Upper lobe of left lung (tissue), 6 donors: Measurements from ENCODE around the gene AKT1. TPM values are rescaled to one million over a fixed set of nuclear protein-coding genes. Genes with fewer than 3 reads are reported as not detected.

ENCODE experiments used
- ATAC-seq, 2 donors: fragments of 200-7000 bp; cut with Tn5 transposase; one replicate each; pipeline ENCODE4 v1.9.1; 2022; ENCODE audit warnings: mild to moderate bottlenecking in 2 of 2, moderate library complexity in 2 of 2; ENCODE audit not compliant: low FRiP score in 2 of 2
- DNase-seq, 2 donors: peaks; one replicate each; pipeline ENCODE4 v3.0.0-alpha.2; 2019 to 2020
- H3K27ac ChIP-seq, 4 donors: fragments of 200-600 bp; sonication (generic); one replicate each; pipeline ENCODE4 v1.5.1; 2016 to 2019
- H3K27me3 ChIP-seq, 4 donors: fragments of 200-600 bp; sonication (generic); one replicate each; pipeline ENCODE4 v1.5.1; 2017 to 2019
- H3K36me3 ChIP-seq, 4 donors: fragments of 200-600 bp; sonication (generic); one replicate each; pipeline ENCODE4 v1.5.1; 2016 to 2019
- H3K4me1 ChIP-seq, 4 donors: fragments of 200-600 bp; sonication (generic); one replicate each; pipeline ENCODE4 v1.5.1; 2018 to 2019
- H3K4me3 ChIP-seq, 4 donors: fragments of 200-600 bp; sonication (generic); one replicate each; pipeline ENCODE4 v1.5.1; 2017 to 2019; ENCODE audit warnings: mild to moderate bottlenecking in 2 of 4, moderate library complexity in 1 of 4
- H3K9me3 ChIP-seq, 4 donors: fragments of 200-600 bp; sonication (generic); one replicate each; pipeline ENCODE4 v1.5.1; 2018 to 2019
- CTCF ChIP-seq, 6 experiments: fragments of 450-650 bp in 4 of 6; fragments of 200-600 bp in 2 of 6; sonication (generic) in 2 of 6; IDR thresholded peaks; one replicate each; pipeline ENCODE4 v1.5.1; 2016 to 2019; ENCODE audit warnings: antibody characterized with exemption in 6 of 6
- EP300 ChIP-seq, 4 donors: sonication (generic); formaldehyde crosslinking; IDR thresholded peaks; one replicate each; pipeline ENCODE4 v1.5.1; 2017; ENCODE audit warnings: antibody characterized with exemption in 4 of 4, control low read depth in 2 of 4
- POLR2A ChIP-seq, 4 donors: fragments of 450-650 bp; IDR thresholded peaks; one replicate each; pipeline ENCODE4 v1.5.1; 2016 to 2017; ENCODE audit warnings: antibody characterized with exemption in 4 of 4, mild to moderate bottlenecking in 2 of 4
- POLR2AphosphoS5 ChIP-seq, 2 donors: sonication (generic); formaldehyde crosslinking; IDR thresholded peaks; one replicate each; pipeline ENCODE4 v1.5.1; 2017; ENCODE audit warnings: antibody characterized with exemption in 2 of 2
- WGBS, 2 donors: methylation state at CpG; one replicate each; pipeline ENCODE4 v1.1.5; 2017 to 2018; 5-methylcytosine and 5-hydroxymethylcytosine counted together
- total RNA-seq, 6 donors: library from RNA; depleted of rRNA in 4 of 6; stranded (reverse); fragments of >200 nt in 4 of 6; gene quantifications; one replicate each; pipeline versions ENCODE4 v1.1.0 to v1.2.1, GENCODE V29; 2016 to 2021
- donor health status: DM: no; HTN: no; CAD: no; lungs with moderate emphysema.
- donor health status: DM: no; HTN: yes; CAD: no; lungs with severe emphysema.

Gene AKT1
- total RNA-seq, 6 donors from 2014 or later = 122 to 283 (median 191) TPM

- Histone ChIP-seq H3K27ac (peak overlapping the region; percentile 27 to 98 (median 92)), H3K36me3 (peaks cover 0 to 2% (median under 1%) of the 10 kb centered on the region in 4 donors), H3K4me3 (no peak overlapping the region), H3K9me3 (no peaks in the 10 kb centered on the region), H3K27me3 (no peaks in the 10 kb centered on the region), H3K4me1 (peaks cover 64 to 78% (median 71%) of the 10 kb centered on the region in 4 donors)
- TF ChIP-seq CTCF (IDR thresholded peaks at IDR 0.05) = no peak
- TF ChIP-seq POLR2AphosphoS5 (IDR thresholded peaks at IDR 0.05) = no peak
- no peak for TF ChIP-seq POLR2A (IDR thresholded peaks at IDR 0.05)
- TF ChIP-seq EP300 (IDR thresholded peaks at IDR 0.05) = no peak
- DNase-seq (peak; percentile 78 to 85), ATAC-seq (peak in 1 of 2 donors; percentile 11)
- WGBS, 2 donors = 50 to 51% methylated on average over 4 to 17 of the region's 18 CpGs
Observed at GRCh38 chr14:104797115-104798044, 1.8 kb upstream of the AKT1 start.

- Histone ChIP-seq H3K27me3 (no peaks in the 10 kb centered on the region), H3K27ac (peak overlapping the region; percentile 5 to 98 (median 92)), H3K4me3 (no peak overlapping the region), H3K36me3 (peaks cover 0 to 9% (median 7%) of the 10 kb centered on the region in 4 donors), H3K4me1 (peaks cover 66 to 78% (median 71%) of the 10 kb centered on the region in 4 donors), H3K9me3 (no peaks in the 10 kb centered on the region)
- no peak for ATAC-seq
- peak in 1 of 2 donors; percentile 27 for DNase-seq
- TF ChIP-seq POLR2A (IDR thresholded peaks at IDR 0.05) (no peak), POLR2AphosphoS5 (IDR thresholded peaks at IDR 0.05) (no peak), CTCF (IDR thresholded peaks at IDR 0.05) (no peak), EP300 (IDR thresholded peaks at IDR 0.05) (no peak)
- WGBS, 2 donors = 79 to 81% methylated on average over 5 to 6 of the region's 6 CpGs
Observed at GRCh38 chr14:104796687-104797081, 1.1 kb upstream of the AKT1 start.

- Histone ChIP-seq H3K36me3 (peaks cover 0 to 14% (median 13%) of the 10 kb centered on the region in 4 donors), H3K9me3 (no peaks in the 10 kb centered on the region), H3K27me3 (no peaks in the 10 kb centered on the region), H3K4me3 (peak overlapping the region; percentile 24 to 89 (median 74)), H3K4me1 (peaks cover 64 to 78% (median 69%) of the 10 kb centered on the region in 4 donors), H3K27ac (peak overlapping the region; percentile 79 to 92 (median 88))
- no peak for TF ChIP-seq EP300 (IDR thresholded peaks at IDR 0.05)
- TF ChIP-seq POLR2AphosphoS5 (IDR thresholded peaks at IDR 0.05) = peak; percentile 39 to 50
- peak in 3 of 4 donors; percentile 37 to 83 (median 65) for TF ChIP-seq POLR2A (IDR thresholded peaks at IDR 0.05)
- peak in 1 of 6 experiments; percentile 20 for TF ChIP-seq CTCF (IDR thresholded peaks at IDR 0.05)
- ATAC-seq (peak in 1 of 2 donors; percentile 69), DNase-seq (peak; percentile 62 to 95)
- 22 to 38% methylated on average over 4 to 22 of the region's 55 CpGs for WGBS, 2 donors
Observed at GRCh38 chr14:104795781-104796686, 486 bp upstream of the AKT1 start.

- Histone ChIP-seq H3K27ac (peak overlapping the region; percentile 79 to 89 (median 82)), H3K9me3 (no peaks in the 10 kb centered on the region), H3K36me3 (peaks cover 0 to 28% (median 26%) of the 10 kb centered on the region in 4 donors), H3K4me1 (peaks cover 59 to 80% (median 70%) of the 10 kb centered on the region in 4 donors), H3K4me3 (peak overlapping the region; percentile 68 to 93 (median 89)), H3K27me3 (no peaks in the 10 kb centered on the region)
- peak in 1 of 6 experiments; percentile 10 for TF ChIP-seq CTCF (IDR thresholded peaks at IDR 0.05)
- no peak for TF ChIP-seq EP300 (IDR thresholded peaks at IDR 0.05)
- peak; percentile 70 to 74 for DNase-seq
- peak in 1 of 2 donors; percentile 12 for ATAC-seq
- 0 to 3% methylated on average over 2 to 13 of the region's 16 CpGs for whole genome bisulfite sequencing, 2 donors
Observed at GRCh38 chr14:104794631-104794992, 936 bp downstream of the AKT1 start.
